BE2C (cell line): ENCODE results near the gene COG1.

Source experiments
- DNase-seq: peaks from one replicate; pipeline ENCODE4 v3.0.0-alpha.2; 2020
- H3K27me3 ChIP-seq: fragments of 250-450 bp; sonication (Bioruptor Pico); 2 replicates; pipeline ENCODE4 v1.5.1; 2020; ENCODE audit warnings: mild to moderate bottlenecking
- H3K36me3 ChIP-seq: fragments of 250-450 bp; sonication (Bioruptor Pico); 2 replicates; pipeline ENCODE4 v1.5.1; 2020; ENCODE audit warnings: mild to moderate bottlenecking
- H3K4me1 ChIP-seq: fragments of 250-450 bp; sonication (Bioruptor Pico); 2 replicates; pipeline ENCODE4 v1.5.1; 2020
- H3K4me3 ChIP-seq: 2 replicates; pipeline ENCODE4 v1.5.1; 2011; ENCODE audit warnings: low read depth, low read length
- H3K9me3 ChIP-seq: fragments of 250-450 bp; sonication (Bioruptor Pico); 2 replicates; pipeline ENCODE4 v1.5.1; 2020
- CTCF ChIP-seq: IDR thresholded peaks from 2 replicates; pipeline ENCODE4 v1.5.1; 2012; ENCODE audit warnings: mild to moderate bottlenecking, low read depth, low read length

COG1 gene

DNA sequence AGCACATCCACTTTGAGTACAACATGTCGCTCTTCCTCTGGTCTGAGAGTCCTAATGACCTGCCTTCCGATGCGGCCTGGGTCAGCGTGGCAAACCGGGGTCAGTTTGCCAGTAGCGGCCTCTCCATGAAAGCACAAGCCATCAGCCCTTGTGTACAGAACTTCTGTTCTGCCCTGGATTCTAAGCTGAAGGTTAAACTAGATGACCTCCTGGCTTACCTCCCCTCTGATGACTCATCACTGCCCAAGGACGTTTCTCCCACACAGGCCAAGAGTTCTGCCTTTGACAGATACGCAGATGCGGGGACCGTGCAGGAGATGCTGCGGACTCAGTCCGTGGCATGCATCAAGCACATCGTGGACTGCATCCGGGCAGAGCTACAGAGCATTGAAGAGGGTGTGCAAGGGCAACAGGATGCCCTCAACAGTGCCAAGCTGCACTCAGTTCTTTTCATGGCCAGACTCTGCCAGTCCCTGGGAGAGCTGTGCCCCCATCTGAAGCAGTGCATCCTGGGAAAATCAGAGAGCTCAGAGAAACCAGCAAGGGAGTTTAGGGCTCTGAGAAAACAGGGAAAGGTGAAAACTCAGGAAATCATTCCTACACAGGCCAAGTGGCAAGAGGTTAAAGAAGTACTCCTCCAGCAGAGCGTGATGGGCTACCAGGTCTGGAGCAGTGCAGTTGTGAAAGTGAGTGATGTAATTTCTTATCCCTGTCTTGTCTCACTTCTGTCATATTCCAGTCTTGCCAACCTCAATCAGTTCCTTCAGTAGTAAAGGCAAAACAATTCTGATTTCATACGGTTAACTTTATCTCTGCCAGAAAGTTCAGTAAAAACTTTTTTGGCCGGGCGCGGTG, 8.6 kb downstream of the COG1 start:
- TF ChIP-seq CTCF: no peak
- Histone ChIP-seq H3K4me3 (no peak overlapping the region), H3K27me3 (no peaks in the 10 kb centered on the region), H3K9me3 (no peaks in the 10 kb centered on the region), H3K36me3 (peaks cover 90% of the 10 kb centered on the region), H3K4me1 (peaks cover 2% of the 10 kb centered on the region)
- DNase-seq: no peak

- Histone ChIP-seq H3K36me3 (peaks cover 88% of the 10 kb centered on the region), H3K27me3 (no peaks in the 10 kb centered on the region), H3K4me1 (no peaks in the 10 kb centered on the region; the same call in none of the 2 replicates), H3K4me3 (no peak overlapping the region), H3K9me3 (no peaks in the 10 kb centered on the region)
- no peak for TF ChIP-seq CTCF
- DNase-seq: no peak
Observed at GRCh38 chr17:73203135-73203787, 10.4 kb downstream of the COG1 start.

- H3K4me1 ChIP-seq: no peaks in the 10 kb centered on the region; the same call in none of the 2 replicates
- DNase-seq: no peak
- H3K9me3 ChIP-seq: no peaks in the 10 kb centered on the region
- no peak overlapping the region for H3K4me3 ChIP-seq
- H3K27me3 ChIP-seq: no peaks in the 10 kb centered on the region
- H3K36me3 ChIP-seq: peaks cover 88% of the 10 kb centered on the region
- TF ChIP-seq CTCF: no peak
Observed at GRCh38 chr17:73203788-73204479, 11.1 kb downstream of the COG1 start.

DNA sequence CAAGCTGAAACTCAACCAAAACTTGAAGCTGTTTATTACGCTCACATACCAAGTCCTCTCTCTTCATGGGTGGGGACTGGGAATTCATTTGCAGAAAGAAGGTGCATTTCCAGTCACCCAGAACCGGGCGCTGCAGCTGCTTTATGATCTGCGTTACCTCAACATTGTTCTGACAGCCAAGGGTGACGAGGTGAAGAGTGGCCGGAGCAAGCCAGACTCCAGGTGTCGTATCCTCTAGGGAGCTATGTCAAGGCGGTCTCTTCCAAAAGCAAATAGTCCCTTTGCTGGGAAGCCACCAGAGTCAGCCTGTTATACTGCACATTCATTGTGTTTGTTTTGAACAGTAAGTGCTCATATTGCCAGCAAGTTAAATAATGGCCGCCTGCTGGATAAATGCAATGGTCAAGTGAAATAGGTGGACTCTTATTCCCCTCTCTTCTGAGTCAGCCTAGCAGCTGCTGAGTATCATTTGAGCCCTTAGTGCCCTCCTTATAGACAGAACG, 12.7 kb downstream of the COG1 start:
- H3K9me3 ChIP-seq: no peaks in the 10 kb centered on the region
- no peaks in the 10 kb centered on the region for H3K27me3 ChIP-seq
- no peaks in the 10 kb centered on the region; the same call in none of the 2 replicates for H3K4me1 ChIP-seq
- no peak overlapping the region for H3K4me3 ChIP-seq
- peaks cover 86% of the 10 kb centered on the region for H3K36me3 ChIP-seq
- DNase-seq: no peak
- no peak for TF ChIP-seq CTCF

DNA sequence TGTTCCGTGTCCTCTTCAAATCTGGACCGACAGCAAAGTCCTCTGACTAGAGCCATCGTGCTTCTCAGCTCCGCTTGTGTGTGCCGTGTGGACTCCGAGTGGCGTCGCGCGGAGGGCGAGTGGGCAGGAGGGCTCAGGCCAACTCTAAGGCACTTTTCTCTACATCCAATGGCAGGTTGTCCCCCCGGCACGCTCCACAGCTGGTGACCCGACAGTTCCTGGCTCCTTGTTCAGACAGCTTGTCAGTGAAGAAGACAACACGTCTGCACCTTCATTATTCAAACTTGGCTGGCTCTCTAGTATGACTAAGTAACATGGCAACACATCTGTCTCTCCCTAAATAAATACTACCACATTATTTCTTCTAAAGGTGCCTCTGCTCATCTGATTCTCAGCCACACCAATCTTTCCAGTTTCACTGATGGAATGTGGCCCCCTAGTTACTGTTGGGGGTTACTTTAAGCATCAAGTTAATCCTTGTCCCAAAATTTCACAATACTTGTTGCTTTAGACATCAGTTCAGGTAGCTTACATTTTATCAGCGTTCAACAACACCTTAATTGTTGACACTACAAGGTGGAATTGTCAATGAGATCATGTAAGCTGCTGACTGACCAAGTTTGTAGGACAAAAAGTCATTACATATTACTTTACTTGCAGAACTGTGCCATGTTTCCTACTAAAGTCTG, 15.4 kb downstream of the COG1 start:
- no peaks in the 10 kb centered on the region for H3K27me3 ChIP-seq
- H3K4me3 ChIP-seq: no peak overlapping the region
- no peak for DNase-seq
- no peak for TF ChIP-seq CTCF
- H3K9me3 ChIP-seq: no peaks in the 10 kb centered on the region
- no peaks in the 10 kb centered on the region; the same call in 1 of the 2 replicates for H3K4me1 ChIP-seq
- peaks cover 58% of the 10 kb centered on the region for H3K36me3 ChIP-seq
